CD4-positive, alpha-beta T cell treated with Interleukin-10 for 1 hour (primary cell): ENCODE data around the gene BORCS6.
"Not testable (repeated sequence)": the region's sequence is repeated elsewhere in the genome, so short reads cannot be mapped to it uniquely, and the experiment has no call there.

Experiments
- DNase-seq: peaks from one replicate; pipeline ENCODE4 v3.0.0-alpha.2; 2020

Gene BORCS6

DNA sequence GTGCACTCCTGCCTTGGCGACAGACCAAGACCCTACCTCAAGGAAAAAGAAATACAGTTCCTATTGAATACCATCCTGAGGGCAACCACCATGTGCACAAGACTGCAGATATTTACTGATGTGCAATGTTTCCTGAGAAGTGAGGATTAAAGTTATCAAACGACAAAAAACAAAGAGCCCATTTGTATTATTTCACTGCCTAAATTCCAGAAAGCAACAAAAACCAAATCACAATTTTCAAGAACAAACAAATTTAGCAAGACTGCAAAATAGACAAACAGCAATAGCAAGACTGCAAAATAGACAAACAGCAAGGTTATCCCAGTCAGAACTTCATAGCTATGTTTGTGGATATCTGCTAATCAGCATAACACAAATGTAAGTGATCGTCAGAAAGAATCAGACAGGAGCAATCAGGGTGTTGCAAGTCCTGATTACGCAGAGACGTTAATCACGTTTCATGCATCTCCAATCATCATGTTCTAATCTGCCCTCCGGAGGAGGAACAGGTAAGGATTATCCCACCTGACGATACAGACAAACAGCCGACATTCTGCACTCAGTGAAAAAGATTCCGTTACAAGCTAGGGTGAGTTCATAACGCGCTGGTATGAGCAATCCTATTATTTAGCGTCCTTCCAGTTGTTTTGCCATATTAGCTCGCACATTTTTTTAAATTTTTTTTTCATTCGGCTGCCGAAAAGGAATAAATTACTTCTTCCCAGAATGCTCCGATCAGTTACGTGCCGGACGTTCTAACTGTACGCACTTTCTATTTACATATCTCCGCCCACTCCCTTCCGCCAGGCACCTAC, 16.7 kb downstream of the BORCS6 start:
- peak; percentile 92 for DNase-seq

DNA sequence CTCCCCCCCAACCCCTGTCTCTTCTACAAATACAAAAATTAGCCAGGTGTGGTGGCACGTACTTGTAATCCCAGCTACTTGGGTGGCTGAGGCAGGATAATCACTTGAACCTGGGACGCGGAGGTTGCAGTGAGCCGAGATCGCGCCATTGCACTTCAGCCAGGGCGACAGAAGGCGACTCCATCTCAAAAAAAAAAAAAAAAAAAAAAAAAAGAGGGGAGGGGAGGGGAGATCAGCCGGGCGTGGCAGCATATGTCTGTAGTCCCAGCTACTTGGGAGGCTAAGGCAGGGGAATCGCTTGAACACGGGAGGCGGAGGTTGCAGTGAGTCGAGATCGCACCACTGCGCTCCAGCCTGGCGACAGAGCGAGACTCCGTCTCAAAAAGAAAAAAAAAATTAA, 19.8 kb downstream of the BORCS6 start:
- DNase-seq: not testable (repeated sequence)

DNA sequence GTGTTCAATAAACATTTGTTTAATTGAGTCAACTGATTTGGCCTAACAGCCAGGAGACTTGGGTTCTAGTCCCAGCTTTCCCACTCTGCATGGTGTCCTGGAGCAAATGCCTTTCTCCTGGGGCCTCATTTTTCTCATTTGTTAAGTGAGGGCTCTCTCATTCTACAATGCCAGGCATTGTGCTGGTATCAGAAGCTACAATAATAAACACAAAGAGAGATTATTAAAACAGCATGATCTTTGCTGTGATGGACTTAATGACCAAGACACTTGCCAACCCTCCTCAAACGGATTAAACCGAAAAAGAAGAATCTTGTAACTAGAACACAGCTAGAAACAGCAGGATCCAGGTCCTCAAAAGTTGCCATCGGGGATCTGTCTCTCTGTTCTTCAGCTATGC, 22.5 kb downstream of the BORCS6 start:
- no peak for DNase-seq

DNA sequence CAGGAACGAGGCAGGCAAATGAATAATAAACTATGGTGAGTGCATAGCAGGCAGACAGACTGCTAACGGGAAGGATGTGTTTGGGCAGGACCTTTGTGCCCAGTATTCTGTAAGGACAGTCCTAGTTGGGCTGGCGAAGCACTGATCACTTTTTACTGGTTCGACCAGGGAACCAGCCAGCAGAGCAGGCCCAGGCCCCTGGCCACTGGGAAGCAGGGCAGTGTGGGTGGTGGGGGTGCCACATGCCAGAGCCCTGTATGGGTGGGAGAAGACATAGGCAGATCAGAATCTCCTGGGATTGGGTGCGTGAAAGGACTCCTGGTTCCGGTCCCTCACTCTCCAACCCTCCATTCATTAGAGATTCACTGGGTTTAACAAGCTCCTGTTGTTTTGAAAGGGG, 23.2 kb downstream of the BORCS6 start:
- no peak for DNase-seq

DNA sequence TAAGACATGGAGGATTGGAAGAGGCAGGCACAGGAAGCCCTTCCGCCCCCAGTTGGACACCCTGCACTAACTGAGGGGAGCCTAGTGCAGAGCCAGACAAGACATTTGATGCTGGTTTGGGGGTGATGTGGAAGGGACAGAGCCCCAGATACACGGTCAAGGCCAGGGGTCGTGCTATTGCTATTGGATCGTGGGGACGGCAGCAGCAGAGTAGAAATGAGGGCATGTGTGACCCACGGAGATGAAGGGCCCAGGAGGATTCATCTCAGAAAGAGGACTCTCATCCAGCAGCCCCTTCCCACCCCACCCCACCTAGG, 25.2 kb downstream of the BORCS6 start:
- DNase-seq: no peak

DNA sequence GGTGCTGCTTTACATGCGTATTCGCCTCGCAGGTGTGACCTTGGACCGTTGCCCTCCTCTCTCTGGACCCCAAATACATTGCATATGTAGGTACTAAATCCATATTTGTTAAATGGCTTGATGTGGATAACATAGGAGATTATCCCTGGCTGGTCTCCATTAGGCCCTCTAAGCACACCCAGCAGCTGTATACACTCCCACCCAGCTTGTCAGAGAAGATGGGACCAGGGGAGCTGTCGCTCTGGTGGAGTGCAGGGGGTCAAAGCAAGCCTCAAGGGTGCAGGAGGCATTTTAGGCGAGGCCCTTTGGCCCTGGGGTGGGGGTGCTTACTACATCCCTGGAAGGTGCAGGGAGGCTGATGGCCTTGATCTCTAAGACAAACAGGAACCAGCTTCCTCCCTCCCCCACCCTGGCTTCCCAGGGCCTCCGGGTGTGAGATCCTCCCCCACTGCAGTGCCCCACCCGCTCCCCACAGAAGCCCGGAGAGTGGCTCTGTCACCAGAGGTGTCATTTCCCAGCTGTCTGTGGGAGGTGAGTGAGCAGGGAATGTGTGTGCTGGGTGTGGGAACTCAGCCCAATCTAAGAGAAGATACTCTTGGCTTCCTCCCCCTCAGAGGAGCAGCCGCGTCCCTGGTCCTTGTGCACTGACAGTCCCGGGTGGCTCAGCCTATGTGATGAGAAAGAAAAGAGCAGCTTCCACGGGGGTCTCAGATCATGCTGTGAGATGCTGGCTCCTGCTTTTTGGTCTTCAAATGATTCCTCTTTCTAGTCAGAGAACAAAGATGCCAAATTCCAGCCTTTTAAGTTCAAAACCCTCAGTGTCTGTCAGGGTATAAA, 25.8 kb downstream of the BORCS6 start:
- DNase-seq: peak; percentile 87

DNA sequence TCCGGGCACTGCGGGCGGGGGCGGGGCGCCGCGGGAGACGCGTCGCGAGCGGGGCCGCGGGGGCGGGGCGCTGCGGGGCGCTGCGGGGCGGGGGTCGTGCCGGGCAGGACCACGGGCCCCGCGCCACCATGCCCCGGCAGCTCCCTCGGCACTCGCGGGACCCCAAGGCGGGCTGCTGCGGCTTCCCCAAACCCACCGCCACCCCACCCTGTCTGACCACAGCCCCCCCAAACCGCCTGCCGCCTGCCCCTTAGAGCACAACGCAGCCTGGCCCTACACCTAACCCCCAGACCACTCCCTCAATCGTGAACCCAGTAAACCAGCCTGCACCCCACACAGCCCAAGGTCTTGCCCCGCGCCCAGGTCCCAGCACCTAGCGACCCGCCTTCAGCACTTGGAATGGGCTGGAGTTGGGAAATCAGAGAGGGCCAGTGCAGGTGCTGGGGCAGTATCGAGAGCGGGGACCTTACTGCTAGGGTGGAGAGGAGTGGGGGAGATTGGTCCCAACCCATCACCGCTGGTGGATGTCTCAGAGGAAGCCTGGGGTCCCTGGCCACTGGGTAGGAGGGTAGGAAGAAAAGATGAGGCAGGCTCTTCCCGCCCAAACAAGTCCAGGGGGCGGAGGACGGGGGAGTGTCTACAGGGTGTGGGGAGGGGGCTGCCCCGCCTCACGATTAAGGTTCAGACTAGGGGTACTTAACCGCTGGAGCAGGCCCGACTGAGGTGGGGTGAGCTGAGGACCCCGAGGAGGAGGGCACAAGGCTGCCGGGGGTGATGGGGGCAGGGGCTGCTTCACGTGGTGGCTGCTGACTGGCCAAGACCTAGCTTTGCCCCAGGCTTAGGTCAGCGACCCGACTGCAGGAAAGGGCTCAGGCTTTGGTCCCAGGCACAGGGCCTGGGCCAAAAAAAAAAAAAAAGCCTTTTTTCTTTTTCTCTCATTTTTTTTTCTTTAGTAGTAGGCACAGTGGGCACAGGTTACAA, 26.7 kb downstream of the BORCS6 start:
- DNase-seq: peak; percentile 24

DNA sequence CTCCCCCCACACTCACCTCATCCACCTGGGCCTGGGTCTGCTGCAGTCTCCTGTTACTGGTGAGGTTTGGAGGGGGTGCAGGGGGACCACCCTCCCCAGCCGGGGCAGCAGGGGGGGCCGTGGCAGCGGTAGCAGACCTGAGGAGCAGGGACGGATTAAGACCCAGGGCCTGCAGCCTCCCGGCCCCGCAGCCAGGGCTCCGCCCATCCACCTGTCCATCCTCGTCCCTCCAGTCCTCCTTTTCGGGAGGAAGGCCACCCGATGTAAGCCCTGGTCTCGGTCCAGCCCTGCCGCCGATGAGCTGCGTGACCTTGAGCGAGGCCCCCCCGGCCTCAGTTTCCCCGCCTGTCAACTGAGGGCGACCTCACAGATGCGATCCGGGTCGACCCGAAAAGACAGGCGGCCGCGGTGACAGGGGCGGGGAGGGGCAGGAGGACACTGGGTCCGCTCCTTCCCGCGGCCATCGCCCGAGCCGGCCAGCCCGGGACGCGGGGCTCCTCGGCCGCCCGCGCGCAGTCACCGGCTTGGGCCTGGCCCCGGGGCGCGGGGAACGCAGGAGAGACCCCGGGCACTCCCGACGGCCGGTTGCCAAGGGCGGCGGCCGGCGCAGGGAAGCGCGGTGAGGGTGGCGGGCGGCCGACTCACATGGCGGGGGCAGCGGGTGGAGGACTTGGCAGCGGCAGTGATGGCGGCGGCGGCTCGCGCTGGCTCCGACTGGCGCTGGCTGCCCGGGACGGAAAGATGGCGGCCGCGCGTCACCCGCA, 27.6 kb downstream of the BORCS6 start, which contains the start of gene VAMP2:
Gene VAMP2, minus strand, starts transcription at position 716 of the 764 bp plus-strand sequence. Its CDS starts 69 bp downstream, at position 647.
- peak; percentile 86 for DNase-seq

DNA sequence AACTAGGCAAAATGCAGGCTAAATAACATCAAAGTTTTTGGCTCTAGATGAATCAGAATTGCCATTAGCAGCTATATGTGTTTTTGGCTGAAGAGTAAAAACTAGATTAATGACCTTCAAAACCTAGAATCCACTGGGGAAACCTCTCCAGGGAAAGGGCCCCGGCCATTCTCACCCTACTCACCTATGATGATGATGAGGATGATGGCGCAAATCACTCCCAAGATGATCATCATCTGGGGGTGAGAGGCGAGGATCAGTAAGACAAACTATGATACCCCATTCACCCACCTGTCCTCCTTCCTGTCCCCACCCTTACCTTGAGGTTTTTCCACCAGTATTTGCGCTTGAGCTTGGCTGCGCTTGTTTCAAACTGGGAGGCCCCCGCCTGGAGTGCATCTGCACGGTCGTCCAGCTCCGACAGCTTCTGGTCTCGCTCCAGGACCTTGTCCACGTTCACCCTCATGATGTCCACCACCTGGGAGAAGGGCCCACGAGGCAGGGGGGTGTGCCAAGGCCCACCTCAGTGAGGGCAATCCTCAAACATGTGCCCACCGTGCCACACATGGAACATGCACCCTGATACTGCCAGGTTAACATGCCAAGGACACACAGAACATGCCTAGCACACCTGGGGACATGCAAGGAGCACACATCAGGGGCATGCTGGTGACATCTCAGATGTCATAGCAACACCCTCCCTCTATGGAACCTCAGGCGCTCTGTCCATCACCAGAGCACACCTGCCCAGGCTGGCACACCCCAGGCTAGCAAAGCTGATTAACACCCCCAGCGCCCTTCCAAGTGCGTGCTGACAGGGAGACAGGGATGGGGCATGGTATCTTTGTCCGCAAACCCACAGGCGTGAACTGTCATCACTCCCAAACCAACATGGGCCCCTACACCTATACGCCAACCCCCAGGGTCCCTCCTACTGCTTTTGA, 28.4 kb downstream of the BORCS6 start:
- peak; percentile 40 for DNase-seq

DNA sequence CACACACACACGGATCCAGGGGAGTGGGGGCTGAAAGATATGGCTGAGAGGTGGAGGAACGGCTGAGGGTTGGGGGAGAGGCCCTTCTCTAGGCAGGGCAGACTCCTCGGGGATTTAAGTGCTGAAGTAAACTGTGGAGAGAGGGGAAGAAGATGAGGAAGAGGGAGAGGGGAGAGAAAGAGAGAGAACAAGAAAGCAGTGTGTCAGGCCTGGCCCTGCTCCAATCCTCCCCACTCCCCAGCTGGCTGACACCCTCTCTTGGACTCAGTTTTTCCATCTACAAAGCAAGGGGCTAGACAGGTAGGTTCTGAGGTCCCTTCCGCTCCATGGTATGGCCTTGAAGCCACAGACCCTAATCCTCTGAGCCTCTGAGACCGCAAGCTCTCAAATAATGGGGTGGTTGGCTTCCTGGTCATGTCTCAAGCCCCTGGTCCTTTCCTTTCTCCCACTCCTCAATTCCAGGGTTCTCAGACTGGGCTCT, 29.2 kb downstream of the BORCS6 start:
- peak; percentile 35 for DNase-seq

DNA sequence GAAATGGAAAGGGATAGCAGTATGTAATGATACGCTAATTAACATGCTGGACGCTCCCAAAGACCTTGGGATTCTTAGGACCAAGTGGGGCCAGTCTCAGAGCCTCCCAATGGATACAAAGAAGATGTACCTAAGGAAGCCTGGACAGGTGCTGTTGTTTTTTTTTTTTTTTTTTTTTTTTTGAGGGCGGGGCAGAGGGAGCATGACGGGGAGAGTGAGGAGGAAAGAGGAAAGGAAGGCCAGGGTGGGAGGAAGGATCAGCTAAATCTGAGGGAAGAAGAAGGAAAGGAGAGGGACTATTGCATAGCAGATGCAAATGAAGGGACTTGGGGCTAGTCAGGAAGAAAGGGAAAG, 29.8 kb downstream of the BORCS6 start:
- DNase-seq: no peak

DNA sequence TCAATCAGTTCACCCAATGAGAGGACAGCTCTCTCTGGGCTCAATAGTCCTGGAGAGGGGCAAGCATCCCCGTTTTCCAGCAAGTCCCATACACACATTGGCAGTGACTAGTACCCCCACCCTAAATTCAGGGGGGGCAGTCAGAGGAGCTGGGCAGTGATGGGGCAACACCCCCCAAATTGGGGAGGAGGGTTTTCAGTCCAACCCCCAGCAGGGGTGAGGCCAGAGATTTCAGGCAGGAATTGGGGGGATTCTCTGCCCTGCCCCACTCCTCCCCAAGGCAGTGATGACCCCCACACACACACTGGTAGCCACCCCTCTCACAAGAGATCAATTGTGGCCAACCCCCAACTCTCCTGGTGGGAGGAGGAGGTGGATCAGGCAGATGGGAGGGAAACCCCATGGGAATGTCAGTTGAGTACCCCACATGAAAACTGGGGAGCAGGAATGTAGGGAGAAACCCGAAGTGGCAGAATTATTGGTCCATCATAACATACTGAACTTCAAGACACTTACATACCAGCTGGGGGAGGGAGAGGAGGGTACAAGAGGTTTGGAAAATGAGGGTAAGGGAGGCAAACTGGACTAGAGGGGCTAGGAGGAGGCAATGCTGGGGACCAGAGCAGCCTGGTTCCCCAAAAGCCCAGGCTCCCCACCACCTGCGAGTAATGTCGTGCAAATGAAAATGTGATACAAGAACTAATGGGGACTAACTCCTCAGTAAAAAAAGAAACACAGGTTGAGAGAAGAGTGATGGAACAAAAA, 30.3 kb downstream of the BORCS6 start:
- no peak for DNase-seq

DNA sequence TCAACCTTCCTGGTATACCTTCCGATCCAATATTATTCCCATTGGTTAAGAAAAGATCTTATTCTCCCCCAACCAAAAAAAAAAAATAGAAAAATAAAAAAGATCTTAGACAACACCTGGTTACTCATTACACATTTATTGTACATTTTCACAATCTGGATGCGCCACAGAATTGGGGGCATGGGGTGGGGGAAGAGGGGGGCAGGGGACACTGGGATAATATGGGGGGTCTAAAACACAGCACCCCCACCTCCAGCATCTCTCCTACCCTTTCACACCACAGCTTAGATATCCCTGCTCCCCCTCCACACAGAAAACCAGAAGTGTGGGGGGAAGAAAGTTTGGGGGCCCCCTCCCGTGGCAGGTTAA, 31.0 kb downstream of the BORCS6 start:
- DNase-seq: peak; percentile 29

DNA sequence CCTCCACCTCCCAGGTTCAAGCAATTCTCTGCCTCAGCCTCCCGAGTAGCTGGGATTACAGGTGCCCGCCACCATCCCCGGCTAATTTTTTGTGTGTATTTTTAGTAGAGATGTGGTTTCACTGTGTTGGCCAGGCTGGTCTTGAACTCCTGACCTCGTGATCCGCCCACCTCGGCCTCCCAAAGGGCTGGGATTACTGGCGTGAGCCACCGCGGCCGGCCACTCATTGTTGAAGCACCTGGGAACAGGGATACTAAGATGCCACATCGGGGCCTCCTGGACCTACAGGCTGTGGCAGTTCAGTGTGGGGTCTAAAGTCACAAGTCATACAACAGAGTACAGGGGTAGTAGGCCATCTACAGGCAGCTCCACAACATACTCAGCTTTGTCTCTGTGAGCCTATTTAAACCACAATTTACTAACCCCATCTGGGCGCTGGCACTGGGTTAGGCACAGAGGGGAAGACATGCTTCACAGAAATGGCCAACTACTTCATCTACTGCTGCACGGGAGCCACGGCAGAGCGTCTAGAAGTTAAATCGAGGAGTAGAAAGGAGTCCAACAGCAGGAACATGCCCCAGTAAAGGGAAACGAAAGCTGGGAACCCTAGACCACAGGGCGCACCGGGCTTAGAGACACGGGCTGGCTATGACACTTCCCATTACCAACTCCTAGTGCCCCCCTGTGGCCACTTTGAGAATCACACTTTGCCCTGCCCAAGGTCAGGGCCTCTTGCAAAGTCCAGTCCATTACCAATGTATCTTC, 31.5 kb downstream of the BORCS6 start:
- peak; percentile 91 for DNase-seq

DNA sequence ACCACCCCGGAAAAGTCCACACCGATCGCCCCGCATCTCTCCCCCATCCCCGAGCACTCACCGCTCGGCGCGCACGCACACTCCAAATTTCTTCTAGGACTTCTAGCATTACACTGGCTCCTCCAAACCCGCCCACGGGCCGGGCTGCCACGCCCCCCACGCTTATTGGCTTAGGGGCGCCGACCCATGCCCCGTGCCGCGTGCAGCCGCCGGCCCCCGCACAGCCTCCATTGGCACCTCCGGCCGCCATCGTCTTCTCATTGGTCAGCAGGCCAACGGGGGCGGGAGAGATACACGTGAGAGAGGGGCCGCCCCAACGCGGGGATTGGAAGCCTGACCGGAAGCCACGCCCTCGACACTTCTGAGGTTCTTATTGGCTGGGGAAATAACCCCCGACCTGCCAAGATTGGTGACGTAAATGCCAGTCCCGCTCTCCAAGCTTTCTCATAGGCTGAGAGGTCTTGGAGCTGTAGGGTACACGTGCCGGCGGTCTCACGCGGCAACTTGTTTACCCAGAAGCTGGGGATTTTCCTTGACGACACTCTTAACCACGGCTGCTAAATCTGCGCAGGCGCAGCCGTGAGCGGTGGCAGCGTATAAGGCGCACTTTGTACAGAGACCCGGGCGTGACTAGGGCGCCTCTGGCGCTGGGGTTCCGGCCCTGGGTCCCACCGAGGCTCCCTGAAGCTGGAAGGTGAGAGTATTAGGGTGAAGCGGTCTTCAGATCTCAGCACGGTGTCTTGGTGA, 33.6 kb downstream of the BORCS6 start:
- peak; percentile 100 for DNase-seq

DNA sequence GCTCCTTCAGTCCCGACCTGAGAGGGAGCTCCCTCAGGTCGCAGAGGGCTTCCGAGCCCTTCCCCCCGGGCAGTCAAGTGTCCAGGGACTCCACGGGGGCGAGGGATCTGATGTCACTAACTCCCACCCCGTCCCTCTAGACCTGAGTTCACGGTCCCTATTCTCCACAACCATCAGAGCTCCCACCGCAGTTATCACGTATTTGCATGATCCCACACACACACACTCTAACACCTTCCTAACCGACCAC, 34.1 kb downstream of the BORCS6 start:
- no peak for DNase-seq

DNA sequence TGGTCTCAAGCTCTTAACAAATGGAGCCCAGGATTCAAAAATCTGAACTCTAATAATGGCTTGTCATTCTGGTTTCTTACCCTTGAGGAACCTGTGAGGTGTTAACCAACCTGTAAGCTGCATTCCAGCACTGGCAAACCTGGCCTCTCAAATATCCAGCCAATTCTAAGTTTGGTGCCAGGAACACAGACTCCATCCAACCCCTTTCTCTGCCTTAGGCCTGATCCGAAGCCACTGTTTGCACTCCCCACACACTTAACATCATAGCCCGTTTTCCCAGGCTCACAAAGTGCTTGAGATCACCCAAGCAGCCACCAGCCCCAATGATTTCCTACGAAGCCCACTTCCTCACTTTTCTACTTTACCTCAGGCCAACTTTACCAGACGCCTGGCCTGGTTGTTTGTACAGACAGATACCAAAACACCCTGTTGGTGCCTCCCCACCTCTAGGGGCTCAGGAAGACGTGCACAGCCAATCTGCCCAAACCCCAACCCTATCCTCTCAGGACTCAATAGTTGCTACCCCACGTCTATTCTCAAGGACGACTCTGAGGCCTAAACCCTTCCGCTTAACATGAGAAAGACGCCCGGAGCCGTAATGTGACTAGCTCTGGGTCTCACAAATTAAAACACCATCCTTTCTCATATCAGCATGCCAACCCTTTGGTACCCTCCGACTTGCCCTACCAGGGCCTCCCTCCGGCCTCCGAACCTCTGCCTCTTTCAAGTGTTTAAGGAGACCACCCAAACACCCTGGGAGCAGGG, 34.6 kb downstream of the BORCS6 start:
- peak; percentile 51 for DNase-seq

DNA sequence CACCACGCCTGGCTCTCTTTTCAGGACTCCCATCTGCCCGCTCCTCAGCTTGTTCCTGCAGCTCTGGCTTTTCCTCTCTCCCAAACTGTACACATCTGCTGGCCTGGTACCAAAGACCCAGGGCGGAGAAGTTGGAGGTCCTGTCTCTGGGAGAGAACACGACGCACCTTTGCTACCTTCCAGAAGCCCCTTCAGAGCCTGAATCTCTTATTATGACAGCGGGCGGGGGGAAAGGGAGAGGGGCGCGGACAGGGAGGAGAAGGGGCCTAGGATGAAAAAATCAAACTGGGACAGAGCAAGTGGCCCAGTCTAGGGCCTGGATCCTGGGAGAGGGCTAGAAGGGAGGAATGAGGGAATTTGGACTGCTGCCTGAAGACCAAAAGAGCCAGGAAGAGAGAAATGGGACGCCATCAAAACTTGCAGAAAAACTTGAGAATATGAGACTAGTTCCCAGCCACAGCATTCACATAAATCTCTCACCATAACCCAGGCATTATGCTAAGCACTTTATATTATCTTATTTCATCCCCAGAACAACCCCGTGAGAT, 35.3 kb downstream of the BORCS6 start:
- DNase-seq: no peak
